ENCODE results near the gene DAD1.
"Not testable (repeated sequence)": the region's sequence is repeated elsewhere in the genome, so short reads cannot be mapped to it uniquely, and the experiment has no call there.

DAD1 gene

GRCh38 chr14:22598896-22599244 lies 9.8 kb upstream of the DAD1 start:
- DNase-seq (ENCODE audit: low spot score): peak; percentile 72

- DNase-seq (ENCODE audit: low spot score): peak; percentile 85
Measured at GRCh38 chr14:22598099-22598895, 9.3 kb upstream of the DAD1 start, which contains the start of gene ABHD4. ABHD4 (plus strand) TSS chr14:22598300; CDS start chr14:22598307, 7 bp downstream.

- DNase-seq (ENCODE audit: low spot score): no peak
Measured at GRCh38 chr14:22597771-22598098, 8.7 kb upstream of the DAD1 start.

GRCh38 chr14:22597265-22597664 lies 8.2 kb upstream of the DAD1 start:
- no peak for DNase-seq (ENCODE audit: low spot score)

- DNase-seq (ENCODE audit: low spot score): no peak
Measured at GRCh38 chr14:22596354-22596879, 7.4 kb upstream of the DAD1 start.

- no peak for DNase-seq (ENCODE audit: low spot score)
Measured at GRCh38 chr14:22594156-22594716, 5.2 kb upstream of the DAD1 start.

- DNase-seq (ENCODE audit: low spot score): no peak
Measured at GRCh38 chr14:22593601-22594000, 4.6 kb upstream of the DAD1 start.

- DNase-seq (ENCODE audit: low spot score): no peak
Measured at GRCh38 chr14:22593189-22593588, 4.2 kb upstream of the DAD1 start.

GRCh38 chr14:22588526-22589095 lies 413 bp downstream of the DAD1 start:
- no peak for DNase-seq (ENCODE audit: low spot score)

GRCh38 chr14:22587677-22588422 lies 1.2 kb downstream of the DAD1 start:
- DNase-seq (ENCODE audit: low spot score): not testable (repeated sequence)

GRCh38 chr14:22587247-22587646 lies 1.8 kb downstream of the DAD1 start:
- DNase-seq (ENCODE audit: low spot score): no peak

GRCh38 chr14:22583994-22584393 lies 5.0 kb downstream of the DAD1 start:
- DNase-seq (ENCODE audit: low spot score): no peak

GRCh38 chr14:22580625-22581024 lies 8.4 kb downstream of the DAD1 start:
- no peak for DNase-seq (ENCODE audit: low spot score)

GRCh38 chr14:22579881-22580280 lies 9.1 kb downstream of the DAD1 start:
- no peak for DNase-seq (ENCODE audit: low spot score)

GRCh38 chr14:22579236-22579635 lies 9.8 kb downstream of the DAD1 start:
- DNase-seq (ENCODE audit: low spot score): no peak

GRCh38 chr14:22577334-22577908 lies 11.6 kb downstream of the DAD1 start:
- DNase-seq (ENCODE audit: low spot score): no peak

GRCh38 chr14:22573804-22574203 lies 15.2 kb downstream of the DAD1 start:
- DNase-seq (ENCODE audit: low spot score): no peak

- peak; percentile 27 for DNase-seq (ENCODE audit: low spot score)
Measured at GRCh38 chr14:22572562-22573058, 16.4 kb downstream of the DAD1 start.

- peak; percentile 57 for DNase-seq (ENCODE audit: low spot score)
Measured at GRCh38 chr14:22570132-22570949, 18.7 kb downstream of the DAD1 start.

- no peak for DNase-seq (ENCODE audit: low spot score)
Measured at GRCh38 chr14:22569737-22570131, 19.3 kb downstream of the DAD1 start.

- no peak for DNase-seq (ENCODE audit: low spot score)
Measured at GRCh38 chr14:22569106-22569736, 19.8 kb downstream of the DAD1 start.
